SK-N-MC (cell line): Measurements from ENCODE around the gene UMOD.

Experiments
- EZH2 ChIP-seq: fragments of 200-600 bp; sonication (generic); IDR thresholded peaks from one replicate; pipeline ENCODE4 v1.6.1; 2017; ENCODE audit warnings: antibody characterized with exemption
- POLR2AphosphoS5 ChIP-seq: IDR thresholded peaks from 2 replicates; pipeline ENCODE4 v1.6.1; 2012; ENCODE audit warnings: mild to moderate bottlenecking, low read depth, low read length, borderline replicate concordance

DNA sequence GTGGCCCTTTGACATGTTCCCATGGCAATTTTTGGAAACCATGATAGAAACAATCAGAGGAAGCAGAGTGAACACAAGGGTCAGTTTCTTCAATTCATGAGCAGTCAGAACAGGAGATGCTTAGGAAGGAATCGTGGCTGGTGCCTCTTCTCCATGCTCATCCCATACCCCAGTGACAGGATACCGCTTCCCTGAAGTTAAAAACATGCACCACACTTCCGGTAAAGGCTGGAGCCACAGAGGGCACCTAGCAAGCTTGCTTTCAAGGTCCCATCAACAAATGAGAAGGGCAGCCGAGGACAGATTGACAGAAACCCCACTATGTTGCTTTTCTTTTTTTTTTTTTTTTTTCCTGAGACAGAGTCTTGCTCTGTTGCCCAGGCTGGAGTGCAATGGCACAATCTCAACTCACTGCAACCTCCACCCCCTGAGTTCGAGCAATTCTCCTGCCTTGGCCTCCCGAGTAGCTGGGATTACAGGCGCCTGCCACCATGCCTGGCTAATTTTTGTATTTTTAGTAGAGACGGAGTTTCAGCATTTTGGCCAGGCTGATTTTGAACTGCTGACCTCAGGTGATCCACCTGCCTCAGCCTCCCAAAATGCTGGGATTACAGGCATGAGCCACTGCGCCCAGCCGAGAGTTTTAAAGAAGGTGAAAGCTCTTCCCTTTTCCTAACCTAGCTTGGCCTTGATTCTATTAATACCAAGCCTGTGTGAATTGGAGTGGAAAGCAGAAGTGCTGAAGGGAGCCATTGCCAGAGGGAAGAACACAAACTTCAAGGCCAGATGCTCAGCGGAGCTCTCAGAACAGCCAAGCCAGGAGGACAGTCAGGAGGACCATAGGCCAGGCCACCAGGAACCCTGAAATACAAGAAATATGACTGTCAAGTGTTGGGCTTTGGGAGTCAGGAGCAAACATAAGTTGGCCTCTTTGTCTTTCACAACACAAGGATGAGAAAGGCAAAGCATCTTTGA, 41.8 kb downstream of the UMOD start:
- TF ChIP-seq EZH2 (no peak), POLR2AphosphoS5 (no peak)
